Renal cortical epithelial cell (primary cell): ENCODE measurements around the gene MYL11. TPM values are rescaled to one million over a fixed set of nuclear protein-coding genes. Genes with fewer than 3 reads are reported as not detected.
"Not testable (repeated sequence)": the region's sequence is repeated elsewhere in the genome, so short reads cannot be mapped to it uniquely, and the experiment has no call there.

Source experiments
- DNase-seq: peaks from one replicate; pipeline ENCODE4 v3.0.0-alpha.2; 2011; ENCODE audit warnings: low read depth
- total RNA-seq: library from RNA; depleted of rRNA; stranded (reverse); fragments of >200 nt; gene quantifications from 2 replicates; pipeline ENCODE4 v1.2.3, GENCODE V29; 2014

The MYL11 gene
- total RNA-seq, 1 donor from 2014 or later = not detected

DNA sequence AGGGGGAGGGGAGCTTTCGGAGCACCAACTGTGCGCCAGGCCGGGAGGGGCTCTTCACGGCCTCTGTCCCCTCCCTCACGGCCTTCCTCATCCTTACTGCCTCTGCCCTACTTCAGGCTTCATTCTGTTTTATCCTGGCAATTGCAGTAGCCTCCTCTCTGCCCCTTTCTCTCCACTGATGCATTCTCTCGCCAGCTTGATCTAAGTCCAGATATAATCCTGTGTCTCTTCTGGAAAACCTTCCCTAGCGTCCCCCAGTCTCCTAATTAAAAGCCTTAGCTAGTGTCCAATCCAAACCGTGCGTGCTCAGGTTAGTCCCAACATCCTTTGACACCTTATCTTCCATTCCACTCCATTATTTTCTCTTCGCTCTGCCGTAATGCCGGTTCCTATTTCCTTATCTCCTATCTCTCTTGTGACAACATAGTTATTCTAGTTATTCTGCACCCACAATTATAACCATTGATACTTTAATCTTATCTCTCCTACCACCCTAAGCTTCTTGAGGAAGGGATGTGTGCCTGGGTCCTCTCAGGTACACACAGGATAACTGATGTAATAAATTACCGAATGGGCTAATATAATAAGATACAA is 21.5 kb downstream of the MYL11 start:
- DNase-seq = no peak

DNA sequence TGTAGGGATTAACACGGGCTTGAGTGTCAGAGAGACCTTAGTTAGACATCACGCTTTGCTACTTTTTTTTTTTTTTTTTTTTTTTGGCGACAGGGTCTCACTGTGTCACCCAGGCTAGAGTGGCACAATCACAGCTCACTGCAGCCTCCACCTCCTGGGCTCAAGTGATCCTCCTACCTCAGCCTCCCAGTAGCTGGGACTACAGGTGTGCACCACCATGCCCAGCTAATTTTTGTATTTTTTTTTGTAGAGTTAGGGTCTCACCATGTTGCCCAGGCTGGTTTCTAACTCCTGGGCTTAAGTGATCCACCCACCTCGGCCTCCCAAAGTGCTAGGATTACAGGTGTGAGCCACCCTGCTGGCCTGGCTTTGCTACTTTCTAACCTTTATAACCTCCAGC is 22.0 kb downstream of the MYL11 start:
- DNase-seq = not testable (repeated sequence)

DNA sequence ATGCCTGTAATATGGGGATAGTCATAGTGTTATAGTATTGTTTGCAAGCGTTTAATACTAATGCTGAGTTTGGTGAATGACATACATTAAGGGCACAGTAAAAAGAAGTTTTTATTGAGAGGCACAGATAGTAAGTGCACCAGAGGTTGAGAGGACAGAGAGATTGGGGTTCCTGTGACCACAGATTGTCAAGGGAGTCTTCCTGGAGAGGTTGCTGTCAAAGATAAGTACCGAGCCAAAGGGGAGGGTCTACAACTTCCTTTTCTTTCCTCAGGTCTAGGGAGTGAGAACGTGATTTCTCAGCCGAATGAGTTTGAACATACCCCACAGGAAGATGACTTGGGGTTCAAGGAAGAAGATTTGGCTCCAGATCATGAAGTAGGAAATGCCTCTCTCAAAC is 22.5 kb downstream of the MYL11 start:
- no peak for DNase-seq

DNA sequence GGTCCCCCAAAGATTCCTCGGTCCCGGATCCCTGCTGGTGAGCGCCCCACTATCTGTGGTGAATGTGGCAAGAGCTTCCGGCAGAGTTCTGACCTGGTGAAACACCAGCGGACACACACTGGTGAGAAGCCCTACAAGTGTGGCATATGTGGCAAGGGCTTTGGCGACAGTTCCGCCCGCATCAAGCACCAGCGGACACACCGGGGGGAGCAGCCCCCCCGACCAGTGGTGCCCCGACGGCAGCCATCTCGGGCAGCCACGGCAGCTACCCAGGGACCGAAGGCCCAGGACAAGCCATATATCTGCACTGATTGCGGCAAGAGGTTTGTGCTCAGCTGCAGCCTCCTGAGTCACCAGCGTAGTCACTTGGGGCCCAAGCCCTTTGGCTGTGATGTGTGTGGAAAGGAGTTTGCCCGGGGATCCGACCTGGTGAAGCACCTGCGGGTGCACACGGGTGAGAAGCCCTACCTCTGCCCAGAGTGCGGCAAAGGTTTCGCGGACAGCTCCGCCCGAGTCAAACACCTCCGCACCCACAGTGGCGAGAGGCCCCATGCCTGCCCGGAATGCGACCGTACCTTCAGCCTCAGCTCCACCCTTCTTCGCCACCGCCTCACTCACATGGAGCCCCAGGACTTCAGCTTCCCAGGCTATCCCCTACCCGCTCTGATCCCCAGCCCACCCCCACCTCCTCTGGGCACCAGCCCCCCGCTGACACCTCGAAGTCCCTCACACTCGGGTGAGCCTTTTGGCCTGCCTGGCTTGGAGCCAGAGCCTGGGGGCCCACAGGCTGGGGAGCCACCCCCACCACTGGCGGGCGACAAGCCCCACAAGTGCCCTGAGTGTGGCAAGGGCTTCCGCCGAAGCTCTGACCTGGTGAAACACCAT is 23.4 kb downstream of the MYL11 start:
- DNase-seq = no peak

DNA sequence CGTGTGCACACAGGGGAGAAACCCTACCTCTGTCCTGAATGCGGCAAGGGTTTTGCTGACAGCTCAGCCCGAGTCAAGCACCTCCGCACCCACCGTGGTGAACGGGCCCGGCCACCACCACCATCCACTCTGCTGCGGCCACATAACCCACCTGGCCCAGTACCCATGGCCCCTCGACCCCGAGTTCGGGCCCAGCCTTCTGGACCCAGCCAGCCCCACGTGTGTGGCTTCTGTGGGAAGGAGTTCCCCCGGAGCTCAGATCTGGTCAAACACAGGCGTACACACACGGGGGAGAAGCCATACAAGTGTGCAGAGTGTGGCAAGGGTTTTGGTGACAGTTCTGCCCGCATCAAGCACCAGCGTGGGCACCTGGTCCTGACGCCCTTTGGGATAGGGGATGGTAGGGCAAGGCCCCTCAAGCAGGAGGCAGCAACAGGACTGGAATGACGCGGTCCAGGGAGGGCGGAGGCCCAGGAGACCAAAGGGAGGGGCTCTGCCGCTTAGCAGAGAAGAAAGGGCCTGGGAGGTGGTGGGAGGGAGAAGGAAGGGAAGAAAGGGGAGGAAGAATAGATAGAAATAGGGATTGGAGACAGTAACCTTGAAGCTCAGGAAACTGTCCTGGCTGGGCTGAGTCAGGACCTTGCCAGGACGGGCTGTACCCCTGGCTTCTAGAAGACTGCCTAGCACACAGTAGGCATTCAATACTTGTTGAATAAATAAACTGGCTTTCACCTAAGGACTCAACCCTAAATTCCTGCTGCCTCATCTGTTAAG is 24.2 kb downstream of the MYL11 start:
- DNase-seq = no peak

DNA sequence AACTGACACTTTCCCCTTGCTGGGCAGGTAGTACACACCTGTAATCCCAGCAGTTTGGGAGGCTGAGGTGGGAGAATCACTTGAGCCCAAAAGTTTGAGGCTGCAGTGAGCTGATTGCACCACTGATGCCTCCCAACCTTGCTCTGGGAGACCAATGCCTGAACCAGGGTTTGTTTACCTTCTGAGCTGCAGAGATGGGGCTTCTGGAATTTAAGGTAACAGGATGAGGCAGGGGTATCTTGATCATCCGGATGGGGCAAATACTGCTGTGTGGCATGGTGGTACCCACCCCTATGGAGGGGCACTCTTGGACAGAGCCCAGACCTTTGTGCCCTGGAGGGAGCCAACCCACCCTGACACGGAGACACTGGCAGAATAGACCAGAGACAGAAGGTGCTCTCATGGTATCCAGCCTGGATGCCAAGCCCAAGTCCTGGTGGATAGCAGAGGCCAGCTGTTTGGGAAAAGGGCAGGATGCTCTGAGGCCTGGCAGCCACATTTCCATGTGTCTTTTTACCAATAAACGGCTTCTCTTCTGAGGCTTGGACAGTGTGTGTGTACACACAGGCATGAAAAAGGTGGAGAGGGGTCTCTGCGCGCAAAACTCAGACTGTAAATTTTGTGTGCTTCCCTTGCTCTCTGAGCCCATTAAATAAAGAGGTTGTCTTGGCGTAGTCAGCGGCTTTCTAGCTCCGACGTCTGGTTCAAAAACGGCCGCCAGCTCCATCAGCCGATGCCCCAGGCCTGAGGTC is 25.0 kb downstream of the MYL11 start:
- DNase-seq = no peak

DNA sequence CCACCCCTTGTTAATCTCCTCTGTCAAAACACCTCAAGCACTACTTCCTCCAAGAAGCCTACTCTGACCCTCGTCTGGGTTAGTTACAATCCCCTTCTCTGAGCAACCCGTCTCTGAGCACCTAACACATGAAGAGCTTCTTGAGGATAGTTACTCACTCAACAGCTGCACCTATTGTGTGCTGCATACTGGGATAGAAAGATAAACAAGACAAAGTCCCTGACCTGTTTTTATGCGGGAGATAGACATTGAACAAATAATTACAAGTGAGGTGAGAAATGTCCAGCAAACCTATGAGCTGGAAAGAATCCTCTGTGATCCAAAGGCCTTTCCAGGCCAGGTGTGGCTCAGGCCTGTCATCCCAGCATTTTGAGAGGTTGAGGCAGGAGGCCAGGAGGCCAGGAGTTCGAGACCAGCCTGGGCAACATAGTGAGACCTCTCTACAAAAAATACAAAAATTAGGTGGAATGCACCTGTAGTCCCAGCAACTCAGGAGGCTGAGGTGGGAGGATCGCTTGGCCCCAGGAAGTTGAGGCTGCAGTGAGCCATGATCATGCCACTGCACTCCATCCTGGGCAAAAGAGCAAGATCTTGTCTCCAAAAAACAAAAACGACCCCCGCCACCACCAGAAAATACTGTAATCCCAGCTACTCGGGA is 27.3 kb downstream of the MYL11 start:
- no peak for DNase-seq

DNA sequence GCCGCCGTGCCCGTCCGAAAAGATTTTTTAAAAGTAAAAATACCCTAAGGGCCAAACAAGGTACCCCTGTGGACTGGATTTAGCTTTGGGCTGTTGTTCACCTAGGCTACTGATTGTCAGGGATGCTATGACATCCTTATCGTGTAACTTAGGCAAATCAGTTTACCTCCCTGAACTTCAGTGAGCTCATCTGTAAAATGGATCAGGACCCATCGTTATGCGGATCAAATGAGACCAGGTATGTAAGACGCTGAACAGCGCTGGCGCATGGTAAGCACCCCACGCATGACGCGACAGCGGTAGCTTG is 32.1 kb downstream of the MYL11 start:
- no peak for DNase-seq

DNA sequence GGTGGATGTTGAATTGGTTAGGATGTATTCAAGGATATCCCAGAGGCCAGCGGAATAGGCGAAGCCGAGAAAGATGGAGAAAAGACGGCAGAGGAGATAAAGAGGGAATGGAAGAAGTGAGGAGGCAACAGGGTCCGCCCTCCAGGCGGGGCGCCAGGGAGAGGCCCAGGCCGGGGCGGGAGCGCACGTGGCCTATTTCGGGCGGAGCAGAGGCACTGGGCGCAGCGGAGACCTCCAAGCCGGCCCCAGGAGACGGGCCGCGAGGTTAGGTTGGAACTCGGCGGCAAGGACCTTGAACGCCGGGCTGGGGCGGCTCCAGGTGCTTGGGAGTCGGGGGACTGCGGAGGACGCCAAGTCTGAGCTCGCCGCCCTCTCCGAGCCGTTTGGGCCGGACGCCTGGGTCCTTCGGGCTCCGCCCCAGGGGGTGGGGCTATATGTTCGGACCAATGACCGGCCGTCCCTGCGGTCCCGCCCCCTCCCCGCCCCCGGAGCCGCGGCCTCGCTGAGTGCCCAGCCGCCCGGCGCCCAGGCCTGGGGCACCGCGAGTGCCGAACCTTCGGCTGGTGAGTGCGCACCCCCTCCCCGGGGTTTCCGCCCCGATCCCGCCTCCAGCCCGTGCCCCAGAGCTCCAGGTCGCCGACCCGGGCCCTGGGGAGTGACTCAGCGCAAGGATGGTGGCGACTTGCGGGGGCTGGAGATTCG is 32.7 kb downstream of the MYL11 start, which contains the start of gene ZNF771:
Gene ZNF771, plus strand, starts transcription at position 505 of the 702 bp plus-strand sequence. CDS start 448 bp downstream, outside the sequence.
- DNase-seq = peak; percentile 57

DNA sequence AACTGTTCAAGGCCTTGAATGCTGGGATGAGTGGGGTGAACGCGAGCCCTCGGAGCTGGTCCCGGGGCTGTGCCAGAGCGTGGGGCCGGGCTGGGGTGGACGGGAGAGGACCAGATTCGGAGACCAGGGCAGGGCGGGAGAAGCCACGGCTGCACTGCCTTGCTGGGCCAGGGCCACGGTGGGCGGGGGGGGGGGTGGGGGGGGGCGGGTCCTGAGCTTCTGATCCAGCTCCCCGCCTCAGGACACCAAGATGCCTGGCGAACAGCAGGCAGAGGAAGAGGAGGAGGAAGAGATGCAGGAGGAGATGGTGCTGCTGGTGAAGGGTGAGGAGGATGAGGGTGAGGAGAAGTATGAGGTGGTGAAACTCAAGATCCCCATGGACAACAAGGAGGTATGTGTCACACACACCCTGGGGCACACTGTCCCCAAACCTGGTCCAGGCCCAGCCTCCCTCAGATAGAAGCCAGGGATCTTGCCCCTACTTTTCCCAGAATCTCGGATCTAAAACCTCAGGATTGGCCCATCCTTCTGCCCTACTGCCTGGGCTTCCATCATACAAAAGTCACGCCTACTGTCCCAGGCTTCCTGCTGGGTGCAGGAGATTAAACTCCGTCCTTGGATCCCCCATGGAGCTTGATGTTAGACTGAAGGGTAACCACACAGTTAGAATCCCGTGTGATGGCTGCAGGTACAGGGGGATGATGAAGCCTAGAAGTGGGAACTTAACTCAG is 33.4 kb downstream of the MYL11 start:
- DNase-seq = no peak

DNA sequence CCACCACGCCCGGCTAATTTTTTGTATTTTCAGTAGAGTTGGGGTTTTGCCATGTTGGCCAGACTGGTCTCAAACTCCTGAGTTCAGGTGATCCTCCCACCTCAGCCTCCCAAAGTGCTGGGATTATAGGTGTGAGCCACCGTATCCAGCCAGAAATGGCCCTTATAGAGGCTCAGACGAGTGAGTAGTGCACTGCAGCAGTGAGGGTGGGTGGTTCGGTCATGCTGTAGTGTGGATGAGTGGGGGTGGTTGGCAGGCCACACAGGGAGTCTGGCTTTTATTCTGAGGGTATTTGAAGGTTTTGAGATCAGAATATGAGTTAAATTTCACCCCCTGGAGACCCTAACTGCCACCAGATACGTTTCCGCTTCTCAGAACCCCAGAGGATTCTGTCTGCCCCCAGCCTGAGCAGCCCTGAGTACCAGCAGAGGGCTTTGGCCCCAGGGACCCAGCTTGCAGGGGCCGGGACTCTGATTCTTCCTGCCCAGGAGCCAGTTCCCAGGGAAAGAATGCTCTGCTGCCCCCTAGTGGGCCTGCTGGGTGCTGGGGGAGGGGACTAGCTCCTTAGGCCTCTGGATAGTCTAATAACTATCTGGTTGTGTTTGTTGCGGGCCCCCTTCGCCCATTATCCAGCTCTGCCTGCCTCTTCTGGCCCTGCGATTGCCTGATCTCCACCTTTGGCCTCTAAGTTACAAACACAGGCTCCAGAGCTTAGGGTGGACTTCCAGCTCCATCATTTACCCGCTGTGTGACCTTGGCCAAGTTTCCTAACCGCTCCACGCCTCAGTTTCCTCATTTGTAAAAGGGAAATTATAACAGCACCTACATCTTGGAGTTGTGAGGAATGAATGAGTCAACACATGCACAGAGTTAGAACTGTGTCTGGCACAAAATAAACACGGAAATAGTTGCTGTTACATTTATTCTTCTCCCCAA is 34.8 kb downstream of the MYL11 start:
- DNase-seq = peak; percentile 66

DNA sequence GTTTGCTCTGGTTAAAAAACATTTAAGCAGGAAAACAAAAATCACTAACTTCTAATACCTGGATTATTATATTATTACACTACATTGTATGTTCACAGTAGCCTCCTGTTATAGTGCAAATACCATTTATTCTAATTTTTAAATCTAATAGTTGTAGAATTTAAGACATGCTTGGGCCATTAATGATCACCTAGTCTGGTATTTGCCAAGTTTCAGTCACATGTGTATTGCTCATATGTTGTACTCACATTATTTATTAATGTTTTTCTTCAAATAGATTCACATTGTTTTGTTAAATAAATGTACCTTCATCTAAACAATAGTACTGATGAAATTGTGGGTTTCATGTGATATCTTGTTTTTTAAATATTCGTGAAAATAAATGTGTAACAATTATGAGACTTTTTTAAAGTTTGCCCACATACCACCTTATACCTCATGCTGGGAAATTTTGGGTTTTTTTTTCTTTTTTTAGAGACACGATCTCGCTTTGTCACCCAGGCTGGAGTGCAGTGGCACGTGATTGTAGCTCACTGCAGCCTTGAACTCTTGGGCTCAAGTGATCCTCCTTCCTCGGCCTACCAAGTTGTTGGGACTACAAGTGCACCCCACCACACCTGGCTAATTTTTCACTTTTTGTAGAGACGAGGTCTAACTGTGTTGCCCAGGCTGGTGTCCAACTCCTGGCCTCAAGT is 38.7 kb downstream of the MYL11 start:
- DNase-seq = peak; percentile 89

DNA sequence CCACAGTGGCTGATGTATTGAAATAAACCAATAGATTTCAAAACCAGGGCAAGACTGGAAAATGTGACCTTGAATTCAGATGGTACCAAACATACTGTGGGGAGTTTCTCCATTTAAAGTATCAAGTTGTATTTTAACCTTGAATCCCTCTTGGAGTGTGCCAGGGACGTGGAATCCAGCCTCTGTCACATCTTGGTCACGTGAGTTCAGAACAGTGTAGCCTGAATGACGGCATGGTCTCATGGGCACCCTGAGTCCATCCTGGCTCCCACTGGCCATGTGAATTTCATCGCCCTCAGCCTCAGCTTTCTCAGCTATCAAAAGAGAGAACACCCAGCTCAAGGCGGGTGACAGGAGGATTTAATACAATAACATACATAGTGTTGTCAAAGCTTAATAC is 39.6 kb downstream of the MYL11 start:
- no peak for DNase-seq

DNA sequence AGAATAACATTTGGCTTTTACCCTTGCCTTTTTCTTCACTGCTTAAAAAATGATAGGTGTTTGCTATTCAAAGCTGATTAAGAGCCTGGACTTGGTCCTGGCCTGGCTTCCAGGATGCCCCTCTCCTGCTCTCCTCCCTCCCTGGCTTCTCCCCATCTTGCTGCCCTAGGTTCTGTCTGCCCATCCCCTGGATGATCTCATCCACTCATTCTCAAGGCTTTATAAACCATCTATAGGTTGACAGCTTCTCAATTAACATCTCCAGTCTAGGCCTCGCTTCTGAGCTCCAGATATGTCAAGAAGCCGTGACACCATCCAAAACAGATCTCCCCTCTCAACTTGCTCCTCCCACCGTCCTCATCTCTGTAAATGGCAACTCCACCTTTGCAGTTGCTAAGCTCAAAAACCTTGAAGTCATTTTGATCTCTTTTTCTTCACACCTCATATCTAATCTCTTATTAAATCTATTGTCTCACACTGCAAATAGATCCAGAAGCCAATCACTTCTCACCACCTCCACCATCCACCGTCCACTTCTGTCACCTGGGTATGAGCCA is 41.5 kb downstream of the MYL11 start:
- no peak for DNase-seq

DNA sequence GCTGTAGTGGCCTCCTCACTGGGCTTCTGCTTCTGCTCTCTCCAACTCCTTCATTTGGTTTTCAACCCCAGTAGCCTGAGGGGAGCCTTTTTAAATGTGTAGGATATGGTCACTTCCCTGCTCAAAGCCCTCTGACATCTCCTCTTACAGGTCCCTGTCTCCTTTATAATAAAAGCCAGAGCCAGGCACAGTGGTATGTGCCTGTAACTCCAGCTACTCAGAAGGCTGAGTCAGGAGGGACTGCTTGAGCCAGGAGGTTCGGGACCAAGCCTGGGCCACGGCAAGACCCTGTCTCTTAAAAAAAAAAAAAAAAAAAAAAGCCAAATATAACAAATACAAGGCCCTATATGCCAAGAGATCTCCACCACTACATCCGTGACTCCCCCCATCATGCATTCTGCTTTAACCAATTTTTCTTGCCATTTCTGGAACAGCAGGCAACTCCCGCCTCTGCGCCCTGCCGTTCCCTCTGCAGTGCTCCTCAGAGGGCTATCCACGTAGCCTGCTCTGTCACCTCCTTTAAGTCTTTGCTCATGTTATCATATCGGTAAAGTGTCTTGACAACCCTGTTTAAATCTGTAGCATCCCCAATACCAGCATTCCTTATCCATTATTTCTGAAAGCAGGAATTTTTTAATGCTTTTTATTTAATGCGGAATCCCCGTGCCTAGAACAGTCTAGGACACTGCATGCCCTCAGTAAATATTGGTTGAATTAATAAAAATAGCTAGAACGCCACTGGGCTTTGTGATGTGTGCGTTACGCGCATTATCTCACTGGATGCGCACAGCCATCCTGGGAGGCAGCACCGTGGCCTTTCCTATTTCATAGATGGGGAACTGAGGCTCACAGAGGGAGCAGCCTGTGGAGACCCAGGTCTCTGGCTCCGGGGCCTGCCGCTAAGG is 42.3 kb downstream of the MYL11 start:
- DNase-seq = no peak

DNA sequence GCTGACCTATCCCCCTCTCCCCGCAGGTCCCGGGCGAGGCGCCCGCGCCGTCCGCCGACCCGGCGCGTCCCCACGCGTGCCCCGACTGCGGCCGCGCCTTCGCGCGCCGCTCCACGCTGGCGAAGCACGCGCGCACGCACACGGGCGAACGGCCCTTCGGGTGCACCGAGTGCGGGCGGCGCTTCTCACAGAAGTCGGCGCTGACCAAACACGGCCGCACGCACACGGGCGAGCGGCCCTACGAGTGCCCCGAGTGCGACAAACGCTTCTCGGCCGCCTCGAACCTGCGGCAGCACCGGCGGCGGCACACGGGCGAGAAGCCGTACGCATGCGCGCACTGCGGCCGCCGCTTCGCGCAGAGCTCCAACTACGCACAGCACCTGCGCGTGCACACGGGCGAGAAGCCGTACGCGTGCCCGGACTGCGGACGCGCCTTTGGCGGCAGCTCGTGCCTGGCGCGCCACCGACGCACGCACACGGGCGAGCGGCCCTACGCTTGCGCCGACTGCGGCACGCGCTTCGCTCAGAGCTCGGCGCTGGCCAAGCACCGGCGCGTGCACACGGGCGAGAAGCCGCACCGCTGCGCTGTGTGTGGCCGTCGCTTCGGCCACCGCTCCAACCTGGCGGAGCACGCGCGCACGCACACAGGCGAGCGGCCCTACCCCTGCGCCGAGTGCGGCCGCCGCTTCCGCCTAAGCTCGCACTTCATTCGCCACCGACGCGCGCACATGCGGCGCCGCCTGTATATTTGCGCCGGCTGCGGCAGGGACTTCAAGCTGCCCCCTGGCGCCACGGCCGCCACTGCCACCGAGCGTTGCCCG is 43.1 kb downstream of the MYL11 start:
- DNase-seq = peak; percentile 60
